Lower lobe of right lung (tissue), 2 donors: ENCODE results near the gene HEMGN. TPM values are rescaled to one million over a fixed set of nuclear protein-coding genes. Genes with fewer than 3 reads are reported as not detected.
"Not testable (repeated sequence)": the region's sequence is repeated elsewhere in the genome, so short reads cannot be mapped to it uniquely, and the experiment has no call there.

Source experiments
- ATAC-seq, 2 donors: fragments of 200-7000 bp; cut with Tn5 transposase; one replicate each; pipeline ENCODE4 v1.9.1; 2020 to 2022; ENCODE audit warnings: mild to moderate bottlenecking in 2 of 2, moderate library complexity in 2 of 2
- DNase-seq: peaks from one replicate; pipeline ENCODE4 v3.0.0-alpha.2; 2020
- H3K27ac ChIP-seq: fragments of 200-600 bp; one replicate; pipeline ENCODE4 v1.8.0; 2022
- H3K27me3 ChIP-seq: fragments of 200-600 bp; one replicate; pipeline ENCODE4 v1.8.0; 2022; ENCODE audit warnings: low read depth
- H3K36me3 ChIP-seq: fragments of 200-600 bp; one replicate; pipeline ENCODE4 v1.8.0; 2022; ENCODE audit warnings: mild to moderate bottlenecking
- H3K4me1 ChIP-seq: fragments of 200-600 bp; one replicate; pipeline ENCODE4 v1.8.0; 2022
- H3K4me3 ChIP-seq: fragments of 200-600 bp; one replicate; pipeline ENCODE4 v1.8.0; 2022; ENCODE audit warnings: mild to moderate bottlenecking
- H3K9me3 ChIP-seq: fragments of 200-600 bp; one replicate; pipeline ENCODE4 v1.8.0; 2022
- intact Hi-C: fragments of 100-400 bp; cut with DNase I; formaldehyde crosslinking; loops from one replicate; pipeline ENCODE4 v1.11.0; 2022
- total RNA-seq: library from RNA; stranded (reverse); fragmentation: NEBNext Ultra II Directional; extraction: Animal tissue kit (Norgen Biotek cat#: 25700); gene quantifications from one replicate; pipeline ENCODE4 v1.2.1, GENCODE V29; 2021
- TF ChIP-seq, protein P1 (sequence below): fragments of 200-600 bp; IDR thresholded peaks from one replicate; pipeline ENCODE4 v1.8.0; 2022; ENCODE audit warnings: antibody characterized with exemption, mild to moderate bottlenecking
- donor health status: DM: no; HTN: yes; CAD: no; lungs with severe emphysema.

The HEMGN gene
- total RNA-seq, 1 donor from 2014 or later = 0.56 TPM

DNA sequence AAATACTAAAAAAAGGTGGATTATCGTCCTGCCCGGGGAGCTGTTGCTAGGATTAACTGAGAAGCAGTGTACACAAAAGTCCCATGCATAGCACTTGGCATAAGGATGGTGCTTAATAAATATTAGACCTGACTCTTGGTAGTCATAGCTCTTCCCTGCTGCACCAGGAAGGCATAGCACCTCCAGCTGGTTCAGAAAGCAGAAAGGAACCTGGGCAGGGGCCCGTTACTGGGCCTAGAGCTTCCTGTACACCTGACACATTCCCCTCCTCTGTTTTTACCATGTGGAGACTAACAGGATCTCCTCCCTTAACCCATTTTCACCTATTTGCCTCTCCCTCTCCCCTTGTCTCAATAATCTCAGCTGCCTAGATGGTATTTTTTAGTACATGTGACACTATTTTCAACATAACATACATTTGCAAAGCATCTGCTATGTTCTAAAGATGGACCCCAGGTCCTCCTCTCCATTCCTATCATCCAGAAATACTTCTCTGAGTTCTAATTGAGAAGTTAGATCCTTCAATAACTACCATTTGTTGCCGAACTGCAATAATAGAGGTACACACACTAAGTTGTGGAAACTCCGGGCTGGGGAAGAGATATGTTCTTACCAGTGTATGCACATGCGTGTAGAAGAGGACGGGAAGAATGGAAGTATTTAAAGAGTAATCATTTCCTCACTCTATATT, 42.0 kb upstream of the HEMGN start:
- no peak for DNase-seq
- intact Hi-C loops = no loop called here
- TF ChIP-seq, protein P1, sequence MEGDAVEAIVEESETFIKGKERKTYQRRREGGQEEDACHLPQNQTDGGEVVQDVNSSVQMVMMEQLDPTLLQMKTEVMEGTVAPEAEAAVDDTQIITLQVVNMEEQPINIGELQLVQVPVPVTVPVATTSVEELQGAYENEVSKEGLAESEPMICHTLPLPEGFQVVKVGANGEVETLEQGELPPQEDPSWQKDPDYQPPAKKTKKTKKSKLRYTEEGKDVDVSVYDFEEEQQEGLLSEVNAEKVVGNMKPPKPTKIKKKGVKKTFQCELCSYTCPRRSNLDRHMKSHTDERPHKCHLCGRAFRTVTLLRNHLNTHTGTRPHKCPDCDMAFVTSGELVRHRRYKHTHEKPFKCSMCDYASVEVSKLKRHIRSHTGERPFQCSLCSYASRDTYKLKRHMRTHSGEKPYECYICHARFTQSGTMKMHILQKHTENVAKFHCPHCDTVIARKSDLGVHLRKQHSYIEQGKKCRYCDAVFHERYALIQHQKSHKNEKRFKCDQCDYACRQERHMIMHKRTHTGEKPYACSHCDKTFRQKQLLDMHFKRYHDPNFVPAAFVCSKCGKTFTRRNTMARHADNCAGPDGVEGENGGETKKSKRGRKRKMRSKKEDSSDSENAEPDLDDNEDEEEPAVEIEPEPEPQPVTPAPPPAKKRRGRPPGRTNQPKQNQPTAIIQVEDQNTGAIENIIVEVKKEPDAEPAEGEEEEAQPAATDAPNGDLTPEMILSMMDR = no peak
- H3K4me1 ChIP-seq = peaks cover 7% of the 10 kb centered on the region
- H3K4me3 ChIP-seq = no peak overlapping the region
- no peaks in the 10 kb centered on the region for H3K36me3 ChIP-seq
- H3K27me3 ChIP-seq = no peaks in the 10 kb centered on the region
- no peaks in the 10 kb centered on the region for H3K9me3 ChIP-seq
- no peak for ATAC-seq
- H3K27ac ChIP-seq = no peak overlapping the region

DNA sequence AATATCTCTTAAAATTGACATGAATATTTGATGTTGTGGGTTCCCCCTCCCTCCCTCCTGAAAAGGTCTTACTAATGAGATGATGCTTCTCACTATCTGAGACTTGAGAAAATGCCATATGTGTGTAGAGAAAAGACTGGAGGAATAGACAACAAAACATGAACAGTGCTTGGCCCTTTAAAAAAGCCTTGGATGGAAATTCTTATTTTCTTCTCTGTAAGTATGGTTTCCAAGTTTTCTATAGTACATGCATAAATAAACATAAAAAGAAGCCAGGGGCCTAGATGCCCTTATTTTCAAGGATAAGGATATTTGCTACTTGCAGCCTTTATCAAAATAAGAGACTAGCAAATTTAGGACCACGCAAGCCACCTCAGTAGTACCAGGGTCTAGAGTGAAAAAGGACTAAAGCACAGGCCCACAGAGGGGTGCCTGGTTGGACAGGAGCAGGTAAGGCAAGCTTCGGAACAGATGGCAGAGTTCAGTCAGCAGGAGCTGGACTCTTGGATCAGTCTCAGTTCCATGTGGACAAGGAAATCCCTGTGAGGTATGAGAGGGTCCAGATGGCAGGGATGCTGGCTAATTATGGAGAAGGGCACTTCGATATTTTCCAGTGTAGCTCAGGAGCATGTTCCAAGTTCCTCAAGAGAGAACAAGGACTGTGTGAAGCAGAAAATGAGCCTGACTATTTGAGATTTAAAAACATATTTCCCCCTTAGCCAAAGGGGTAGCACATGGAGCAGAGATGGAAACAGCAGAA, 40.6 kb upstream of the HEMGN start:
- no peaks in the 10 kb centered on the region for H3K27me3 ChIP-seq
- no peak overlapping the region for H3K27ac ChIP-seq
- H3K9me3 ChIP-seq = no peaks in the 10 kb centered on the region
- no peak overlapping the region for H3K4me3 ChIP-seq
- intact Hi-C loops = no loop called here
- ATAC-seq (no peak), DNase-seq (no peak)
- H3K36me3 ChIP-seq = no peaks in the 10 kb centered on the region
- TF ChIP-seq, protein P1 = no peak
- H3K4me1 ChIP-seq = peaks cover 7% of the 10 kb centered on the region

DNA sequence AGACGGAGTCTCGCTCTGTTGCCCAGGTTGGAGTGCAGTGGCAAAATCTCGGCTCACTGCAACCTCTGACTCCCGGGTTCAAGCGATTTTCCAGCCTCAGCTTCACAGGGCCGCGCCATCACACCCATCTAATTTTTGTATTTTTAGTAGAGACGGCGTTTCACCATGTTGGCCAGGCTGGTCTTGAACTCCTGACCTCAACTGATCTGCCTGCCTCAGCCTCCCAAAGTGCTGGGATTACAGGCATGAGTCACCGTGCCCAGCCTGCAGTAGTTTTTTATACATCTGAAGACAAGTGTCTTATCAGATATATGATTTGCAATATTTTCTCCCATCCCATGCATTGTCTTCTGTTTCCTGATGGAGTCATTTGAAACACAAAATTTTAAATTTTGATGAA, 38.7 kb upstream of the HEMGN start:
- H3K27me3 ChIP-seq, H3K9me3 ChIP-seq, H3K36me3 ChIP-seq, H3K27ac ChIP-seq, ATAC-seq, intact Hi-C loops, H3K4me3 ChIP-seq, H3K4me1 ChIP-seq, DNase-seq: not testable (repeated sequence)

DNA sequence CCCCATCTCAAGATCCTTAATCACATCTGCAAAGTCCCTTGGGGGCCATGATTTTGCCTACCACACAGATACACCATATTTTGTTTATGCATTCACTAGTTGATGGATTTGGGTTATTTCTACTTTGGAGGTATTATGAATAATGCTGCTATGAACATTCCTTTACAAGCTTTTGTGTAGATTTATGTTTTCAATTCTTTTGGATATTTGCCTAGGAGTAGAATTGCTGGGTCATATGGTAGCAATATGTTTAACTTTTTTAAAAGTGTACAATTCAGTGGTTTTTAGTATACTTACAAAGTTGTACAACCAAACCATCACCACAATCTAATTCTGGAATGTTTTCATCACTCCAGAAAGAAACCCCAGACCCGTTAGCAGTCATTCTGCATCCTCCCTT, 37.4 kb upstream of the HEMGN start:
- ATAC-seq (no peak), DNase-seq (no peak)
- no peaks in the 10 kb centered on the region for H3K4me1 ChIP-seq
- H3K9me3 ChIP-seq = no peaks in the 10 kb centered on the region
- H3K27ac ChIP-seq = no peak overlapping the region
- no peaks in the 10 kb centered on the region for H3K36me3 ChIP-seq
- H3K4me3 ChIP-seq = no peak overlapping the region
- TF ChIP-seq, protein P1 = no peak
- H3K27me3 ChIP-seq = no peaks in the 10 kb centered on the region
- intact Hi-C loops = no loop called here

DNA sequence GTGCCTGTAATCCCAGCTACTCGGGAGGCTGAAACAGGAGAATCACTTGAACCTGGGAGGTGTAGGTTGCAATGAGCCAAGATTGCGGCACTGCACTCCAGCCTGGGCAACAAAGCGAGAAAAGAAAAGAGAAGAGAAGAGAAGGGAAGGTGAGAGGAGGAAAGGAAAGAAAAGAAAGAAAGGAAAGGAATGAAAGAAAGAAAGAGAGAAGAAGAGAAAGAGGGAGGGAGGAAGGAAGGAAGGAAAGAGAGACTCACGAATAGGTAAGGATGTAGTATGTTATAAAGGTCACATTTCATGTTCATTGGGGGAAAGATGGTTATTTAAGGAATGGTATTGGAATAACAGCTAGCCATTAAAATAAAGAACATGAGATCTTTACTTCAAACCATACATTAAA, 34.8 kb upstream of the HEMGN start:
- no peak for ATAC-seq
- intact Hi-C loops = no loop called here

More for the DNA sequence above, 34.8 kb upstream of the HEMGN start:
- H3K4me1 ChIP-seq = no peaks in the 10 kb centered on the region
- TF ChIP-seq, protein P1 = no peak
- no peaks in the 10 kb centered on the region for H3K36me3 ChIP-seq
- no peak for DNase-seq
- no peaks in the 10 kb centered on the region for H3K9me3 ChIP-seq
- no peak overlapping the region for H3K4me3 ChIP-seq
- no peaks in the 10 kb centered on the region for H3K27me3 ChIP-seq
- no peak overlapping the region for H3K27ac ChIP-seq
